ENCODE data around the gene ZFYVE21.

ZFYVE21 gene

DNA sequence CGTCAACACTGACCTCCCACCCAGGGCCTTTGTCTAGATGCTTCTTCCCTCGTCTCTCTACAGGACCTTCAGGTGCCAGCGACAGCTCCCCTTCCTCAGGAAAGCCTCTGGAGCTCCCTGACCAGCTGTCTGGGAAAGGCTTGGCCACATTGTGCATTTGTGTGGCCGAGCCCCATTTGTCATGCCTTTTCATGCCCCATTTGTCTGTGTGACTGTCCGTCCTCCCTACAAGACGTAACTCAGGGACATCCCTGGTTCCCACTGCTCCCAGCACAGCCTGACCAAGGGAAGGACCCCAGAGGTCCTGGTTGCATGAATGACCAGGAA lies 23.8 kb downstream of the ZFYVE21 start:
- DNase-seq: no peak

DNA sequence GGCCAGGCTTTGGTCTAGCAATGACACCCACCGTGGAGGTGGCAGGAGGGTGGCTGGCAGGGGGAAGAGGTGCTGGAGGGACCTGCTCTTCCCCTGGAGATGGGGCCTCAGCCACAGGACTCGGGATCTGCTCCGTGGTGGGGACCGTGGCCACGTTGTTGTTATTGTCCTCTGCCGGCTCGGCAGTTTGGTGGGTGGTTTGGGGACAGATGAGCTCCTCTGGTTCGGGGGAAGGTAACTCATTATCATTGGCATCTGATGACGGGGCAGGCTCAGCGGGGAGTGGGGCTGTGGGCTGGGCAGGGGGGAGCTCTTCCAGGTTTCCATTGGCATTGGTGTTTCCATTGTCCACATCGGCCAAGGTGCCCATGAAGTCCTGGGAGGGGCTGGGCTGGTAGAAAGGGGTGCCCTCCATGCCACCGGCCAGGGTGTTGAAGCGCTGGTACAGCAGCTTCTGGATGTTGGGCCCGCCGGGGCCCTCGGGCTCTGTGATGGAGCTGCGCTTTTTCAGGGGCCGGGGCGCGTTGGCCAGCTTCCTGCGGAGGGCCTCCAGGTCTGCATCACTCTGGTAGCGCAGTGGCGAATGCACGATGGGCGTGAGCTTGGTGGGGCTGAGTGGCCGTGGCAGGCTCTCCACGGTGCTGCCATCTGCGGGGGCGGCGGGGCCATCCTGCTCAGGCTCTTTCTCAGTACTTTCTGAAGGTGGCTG lies 24.3 kb downstream of the ZFYVE21 start:
- no peak for DNase-seq

DNA sequence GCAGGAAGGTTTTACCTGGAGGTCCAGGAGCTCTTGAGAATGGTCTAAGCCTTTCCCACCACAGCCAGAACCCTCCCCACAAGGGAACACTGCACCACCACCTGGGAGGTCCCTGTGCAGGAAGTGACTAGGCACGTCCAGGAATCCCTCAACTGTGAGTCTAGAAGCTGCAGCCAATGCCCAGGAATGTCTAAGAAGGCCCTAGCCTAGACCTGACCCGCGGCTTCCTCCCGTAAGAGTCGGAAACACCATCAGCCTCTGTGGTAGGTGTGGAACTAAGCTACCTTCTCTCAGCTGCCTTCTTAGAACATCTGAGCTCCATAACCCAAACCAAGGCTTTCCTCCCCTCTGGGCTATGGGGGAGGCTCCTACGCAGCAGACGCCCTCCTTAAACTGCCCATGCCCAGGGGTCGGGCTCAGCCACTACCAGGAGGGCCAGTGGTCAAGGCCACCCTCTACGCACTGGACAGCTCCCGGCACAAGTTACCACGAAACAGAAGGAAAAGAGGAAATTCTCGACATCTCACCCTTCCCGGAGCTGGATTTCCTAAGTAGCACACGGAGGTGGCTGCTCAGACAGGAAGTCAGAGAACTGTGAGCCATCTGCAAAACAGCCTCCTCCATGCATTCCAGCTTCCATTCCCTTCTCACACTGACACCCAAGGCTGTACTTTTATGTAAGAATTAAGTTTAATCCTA lies 25.5 kb downstream of the ZFYVE21 start:
- DNase-seq: no peak

DNA sequence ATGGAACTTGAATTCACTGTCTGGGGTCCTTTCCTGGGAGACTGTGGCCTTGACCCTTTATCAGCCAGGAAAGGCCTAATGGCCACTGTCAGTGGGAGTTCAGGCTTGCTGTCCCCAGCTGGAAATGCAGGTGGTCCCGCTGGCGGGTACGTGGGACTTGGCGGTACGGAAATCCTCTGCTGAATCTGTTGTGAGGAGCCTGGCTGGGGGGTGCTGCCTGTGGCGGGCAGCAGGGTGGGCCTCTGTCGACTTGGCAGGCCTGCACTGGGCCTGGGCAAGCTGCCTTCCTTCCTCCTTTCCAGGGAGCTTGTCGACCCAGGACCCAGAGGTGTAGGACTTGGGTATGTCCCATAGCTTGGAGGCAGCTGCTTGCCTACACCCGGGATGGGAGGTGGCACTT lies 26.3 kb downstream of the ZFYVE21 start:
- DNase-seq: no peak

DNA sequence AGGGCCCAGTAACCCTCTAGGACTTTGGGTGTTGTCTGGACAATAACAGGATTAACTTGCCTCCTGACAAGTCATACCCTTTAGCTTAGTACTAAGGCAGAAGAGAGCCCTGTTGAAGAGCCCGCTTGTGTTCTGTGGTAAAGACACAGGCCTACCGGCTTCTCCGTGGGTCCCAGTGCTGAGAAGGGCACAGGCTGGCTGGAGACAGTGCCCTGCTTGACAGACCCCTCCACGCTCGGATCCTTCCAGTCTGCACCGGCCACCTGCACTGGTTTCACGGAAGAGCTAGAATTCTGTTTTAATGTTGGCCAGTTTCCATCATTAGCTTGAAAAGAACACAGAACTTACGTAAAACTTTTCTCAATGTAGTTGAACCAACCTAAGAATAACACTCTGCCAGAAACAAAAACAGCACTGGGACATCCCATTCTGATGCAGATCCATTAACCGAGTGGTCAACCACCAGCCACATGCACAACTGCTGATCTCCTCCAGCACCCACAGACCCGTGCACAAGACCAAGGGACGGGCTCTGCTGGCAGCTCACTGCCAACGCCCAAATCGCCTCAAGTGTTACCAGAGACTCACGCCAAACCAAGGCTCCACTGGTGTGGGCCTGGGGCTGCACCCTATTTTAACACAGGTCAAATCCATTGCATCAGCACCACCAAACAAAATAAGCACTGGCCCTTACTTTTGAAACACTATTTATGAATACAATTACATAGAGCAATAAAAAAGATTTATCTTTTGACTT lies 27.1 kb downstream of the ZFYVE21 start:
- DNase-seq: no peak

DNA sequence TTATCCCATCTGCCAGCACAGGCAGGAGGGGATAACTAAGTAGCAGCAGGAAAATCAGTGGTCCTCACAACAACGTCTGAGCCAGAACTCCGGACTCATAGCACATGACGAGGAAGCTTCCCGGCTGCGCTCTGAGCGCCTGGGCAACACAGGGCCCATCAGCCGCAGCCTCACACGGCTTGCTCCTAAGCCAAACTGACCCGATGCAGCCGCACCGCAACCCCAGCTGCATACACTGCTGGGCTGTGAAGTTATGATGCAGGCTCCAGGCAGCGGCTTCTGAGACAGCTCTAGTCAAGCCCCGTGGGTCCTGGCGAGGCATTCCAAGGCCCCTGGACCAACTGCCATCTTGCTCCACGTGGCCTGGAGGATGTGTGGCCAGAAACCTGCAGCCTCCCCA lies 28.1 kb downstream of the ZFYVE21 start:
- no peak for DNase-seq

DNA sequence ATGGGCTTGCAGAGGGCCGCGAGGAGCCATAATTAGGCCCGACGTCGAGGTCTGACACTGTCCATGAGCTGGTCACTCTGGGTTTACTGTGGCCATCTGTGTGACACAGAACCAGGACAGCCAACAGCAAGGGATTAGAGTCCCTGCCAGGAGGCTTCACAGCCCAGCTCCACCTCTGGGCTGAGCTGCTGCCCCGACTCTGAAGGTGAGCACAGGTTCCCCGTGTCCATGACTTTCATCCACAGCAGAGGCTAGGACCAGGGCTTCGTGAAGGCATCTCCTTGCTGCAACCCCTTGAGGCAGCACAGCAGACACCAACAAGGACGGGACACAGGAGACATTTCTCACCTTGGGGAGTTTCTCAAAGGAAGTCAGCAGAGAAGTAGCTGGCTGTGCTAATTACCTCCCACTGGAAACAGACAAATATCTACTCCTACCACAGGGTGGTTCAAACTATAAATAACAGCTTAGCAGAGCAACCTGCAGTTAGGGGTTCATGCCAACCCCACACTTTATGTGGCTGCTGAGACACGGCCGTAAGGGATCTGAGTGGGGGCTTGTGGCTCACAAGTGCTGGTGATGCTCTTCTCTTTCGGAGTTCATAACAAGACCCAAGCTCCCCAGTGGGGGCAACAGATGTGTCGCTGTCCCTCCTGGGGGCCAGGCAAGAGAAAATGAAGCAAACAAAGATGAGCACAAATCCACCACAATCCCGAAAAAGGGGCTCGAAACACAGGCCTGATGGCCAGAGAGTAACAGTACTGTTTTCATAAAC lies 29.2 kb downstream of the ZFYVE21 start:
- DNase-seq: no peak

DNA sequence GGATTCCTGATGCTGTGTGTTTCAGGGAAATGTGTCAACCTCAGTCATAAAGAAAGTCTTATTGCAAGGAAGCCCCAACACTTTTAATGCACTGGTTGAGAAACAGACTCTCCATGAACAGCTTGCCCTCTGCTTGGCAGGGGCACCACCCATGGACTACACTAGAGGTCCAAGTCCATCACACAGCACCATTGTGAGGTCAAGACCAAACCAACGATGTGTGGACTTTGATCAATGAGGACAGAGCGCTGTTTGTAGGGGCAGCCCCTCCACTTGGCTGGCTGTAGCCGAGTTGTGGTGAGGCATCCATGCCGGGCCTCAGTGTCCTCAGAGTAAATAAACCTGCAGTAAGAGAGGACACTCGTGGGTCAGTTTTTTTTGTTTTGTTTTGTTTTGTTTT lies 29.8 kb downstream of the ZFYVE21 start:
- no peak for DNase-seq

DNA sequence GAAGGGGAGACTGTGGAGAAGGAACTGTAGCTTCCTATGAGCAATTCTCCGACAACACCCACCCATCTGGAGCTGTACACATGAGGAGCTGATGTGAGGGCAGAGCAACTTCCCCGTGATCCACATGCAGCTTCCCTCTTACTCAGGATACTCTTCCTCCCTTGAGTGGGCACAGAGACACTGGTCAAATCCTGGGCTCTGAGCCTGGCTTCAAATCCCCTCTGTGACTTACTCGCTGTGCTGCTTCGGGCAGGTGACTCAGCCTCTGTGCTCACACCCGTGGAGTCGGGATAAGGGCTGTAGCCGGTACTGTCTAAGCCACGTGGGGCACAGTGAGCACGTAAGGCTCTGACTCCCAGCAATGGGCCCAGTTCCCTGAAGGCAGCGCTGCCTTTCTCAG lies 31.1 kb downstream of the ZFYVE21 start:
- DNase-seq: no peak

DNA sequence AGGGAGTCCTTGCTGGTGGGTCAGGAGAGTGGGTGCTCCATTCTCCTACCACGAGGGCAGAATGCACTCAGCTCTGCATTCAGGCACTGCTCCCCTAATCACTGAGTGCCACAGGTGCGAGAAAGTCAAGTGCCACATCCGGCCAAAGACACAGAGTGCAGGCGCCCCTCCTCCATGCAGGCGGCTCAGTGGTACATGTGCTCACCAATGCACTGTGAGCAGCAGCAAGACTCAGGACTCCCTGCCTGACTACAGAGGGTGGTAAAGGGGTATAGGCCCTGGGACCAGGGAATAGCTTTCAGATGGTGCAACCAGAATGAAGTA lies 32.9 kb downstream of the ZFYVE21 start:
- DNase-seq: peak; percentile 51

DNA sequence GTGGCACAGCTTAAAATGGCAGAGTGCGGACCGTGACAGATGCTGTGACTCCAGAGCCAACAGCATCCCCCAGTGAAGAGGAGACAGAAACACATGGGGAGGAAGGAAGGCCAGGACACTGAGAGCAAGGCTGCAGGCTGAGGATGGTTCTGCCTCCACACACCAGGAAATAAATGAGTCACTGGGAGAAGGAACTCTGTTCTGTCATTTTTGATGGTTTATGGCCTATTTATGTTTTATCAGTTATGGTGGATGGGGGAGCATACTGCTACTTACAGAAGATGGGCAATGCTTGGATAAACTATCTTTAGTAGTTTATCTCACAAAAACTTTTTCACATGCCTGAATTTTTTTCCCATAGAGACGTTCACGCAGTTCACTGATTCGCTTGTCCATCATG lies 33.8 kb downstream of the ZFYVE21 start:
- DNase-seq: no peak

DNA sequence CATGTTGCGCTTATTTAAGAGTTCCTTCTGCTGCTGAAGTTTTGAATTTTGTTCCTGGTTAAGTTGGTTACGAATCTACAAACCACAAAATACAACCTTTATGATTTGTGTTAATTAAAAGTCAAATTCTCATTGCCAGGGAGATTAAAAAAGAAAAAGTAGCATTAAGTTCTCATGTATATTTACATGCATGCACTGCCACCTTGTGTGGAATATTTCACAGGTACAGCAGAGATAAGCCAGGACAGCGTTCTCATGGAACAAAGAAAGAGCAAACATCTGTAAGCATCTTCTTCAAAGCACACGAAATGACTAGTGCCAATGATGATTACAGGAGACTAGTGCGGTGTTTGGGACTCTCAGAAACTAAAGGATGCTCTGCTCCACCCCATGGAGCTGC lies 34.2 kb downstream of the ZFYVE21 start:
- DNase-seq: no peak

DNA sequence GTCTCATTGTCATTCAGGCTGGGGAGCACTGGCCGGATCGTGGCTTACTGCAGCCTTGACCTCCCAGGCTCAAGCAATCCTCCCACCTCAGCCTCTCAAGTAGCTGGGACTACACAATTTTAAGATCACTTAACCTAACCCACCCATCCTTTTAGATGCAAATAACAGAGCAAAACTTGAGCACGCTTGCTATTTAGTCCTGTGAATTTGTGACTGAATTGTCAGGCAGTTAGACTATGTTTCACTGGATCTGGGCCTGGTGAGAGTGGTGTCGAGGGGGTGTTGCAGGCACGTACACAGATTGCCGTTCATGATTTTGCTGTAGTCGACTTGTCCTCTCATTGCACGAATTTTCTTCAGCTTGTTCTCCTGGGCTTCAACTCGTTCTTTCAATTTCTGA lies 38.2 kb downstream of the ZFYVE21 start:
- DNase-seq: no peak

DNA sequence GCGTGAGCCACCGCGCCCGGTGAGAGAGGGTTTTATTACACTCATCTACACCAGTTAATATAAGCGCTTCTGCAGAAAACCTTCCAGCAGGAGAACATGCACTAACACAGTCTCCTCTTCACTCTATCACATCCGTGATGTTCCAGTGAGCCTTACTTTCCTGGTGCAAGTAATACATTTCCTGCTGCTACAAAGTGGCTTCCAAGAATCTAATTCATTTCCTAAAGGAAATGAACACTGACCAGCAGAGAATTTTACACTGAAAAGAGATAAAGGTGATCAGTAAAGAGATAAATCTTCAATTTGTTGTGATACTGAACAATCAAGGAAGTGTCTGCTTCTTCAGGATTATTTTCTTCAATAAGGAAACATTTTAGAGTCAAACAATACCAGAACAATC lies 39.5 kb downstream of the ZFYVE21 start:
- no peak for DNase-seq

DNA sequence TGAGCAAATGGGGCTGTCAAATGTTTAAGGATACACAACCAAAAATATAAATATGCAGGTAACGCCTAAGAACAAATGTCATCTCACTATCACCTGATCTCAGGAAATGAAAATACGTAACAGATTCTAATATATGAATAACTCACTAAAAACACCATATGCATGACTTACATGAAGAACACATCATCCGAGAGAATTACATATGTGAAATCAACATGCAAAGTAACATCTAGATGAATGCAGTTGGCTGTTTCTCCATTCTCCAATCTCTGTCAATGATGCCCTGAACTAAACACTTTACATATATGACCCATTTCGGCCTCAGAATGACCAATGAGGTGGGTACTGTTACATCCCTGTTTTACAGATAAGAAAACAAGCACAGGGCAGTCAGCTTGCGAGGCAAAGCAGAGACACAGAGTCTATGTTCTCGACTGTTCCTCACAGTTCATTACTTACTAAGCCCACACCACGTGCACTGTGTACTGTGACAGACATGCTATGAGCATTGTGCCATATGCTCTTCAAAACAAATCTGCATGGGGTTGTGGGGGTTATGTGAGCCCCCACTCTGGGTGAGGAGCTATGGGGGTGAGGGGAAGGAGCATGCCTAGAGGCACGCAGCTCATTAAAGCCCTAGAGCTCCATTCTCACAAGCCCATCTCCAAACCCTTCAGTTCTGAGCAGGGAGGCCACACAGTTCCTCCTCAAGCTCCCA lies 42.6 kb downstream of the ZFYVE21 start:
- DNase-seq: no peak

DNA sequence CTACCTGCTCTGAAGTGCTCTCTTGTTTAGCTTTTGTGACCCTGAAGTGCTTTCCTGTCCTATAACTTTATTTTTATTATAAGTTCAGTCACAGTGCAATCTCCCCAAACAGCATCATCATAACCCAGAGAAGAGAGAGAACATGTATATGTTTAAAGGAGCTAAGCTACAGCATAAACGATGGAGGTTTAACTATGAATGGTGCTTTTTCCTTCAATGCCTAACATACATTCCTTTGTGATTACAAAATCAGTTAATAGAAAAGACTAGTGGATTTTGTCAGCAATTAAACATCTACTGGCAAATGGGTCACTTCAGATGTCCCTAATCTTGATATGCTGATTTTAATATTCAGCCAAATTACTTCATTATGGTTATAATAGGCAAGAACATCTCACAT lies 46.4 kb downstream of the ZFYVE21 start:
- no peak for DNase-seq

DNA sequence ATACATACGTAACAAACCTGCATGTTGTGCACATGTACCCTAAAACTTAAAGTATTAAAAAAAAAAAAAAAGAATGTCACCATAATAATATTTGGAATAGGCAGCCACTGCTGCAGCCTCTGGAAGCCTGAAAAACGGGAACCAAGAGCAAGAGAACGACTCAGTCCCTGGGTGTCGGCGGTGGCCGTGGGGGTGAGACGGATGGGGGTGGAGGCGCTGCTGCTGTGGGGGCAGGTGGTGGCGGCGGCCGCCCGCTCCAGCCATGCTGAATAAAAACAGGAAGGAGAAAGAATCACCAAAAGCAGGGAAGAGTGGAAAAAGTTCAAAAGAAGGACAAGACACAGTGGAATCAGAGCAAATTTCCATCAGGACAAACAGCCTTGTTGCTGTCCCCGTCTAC lies 46.9 kb downstream of the ZFYVE21 start:
- no peak for DNase-seq

DNA sequence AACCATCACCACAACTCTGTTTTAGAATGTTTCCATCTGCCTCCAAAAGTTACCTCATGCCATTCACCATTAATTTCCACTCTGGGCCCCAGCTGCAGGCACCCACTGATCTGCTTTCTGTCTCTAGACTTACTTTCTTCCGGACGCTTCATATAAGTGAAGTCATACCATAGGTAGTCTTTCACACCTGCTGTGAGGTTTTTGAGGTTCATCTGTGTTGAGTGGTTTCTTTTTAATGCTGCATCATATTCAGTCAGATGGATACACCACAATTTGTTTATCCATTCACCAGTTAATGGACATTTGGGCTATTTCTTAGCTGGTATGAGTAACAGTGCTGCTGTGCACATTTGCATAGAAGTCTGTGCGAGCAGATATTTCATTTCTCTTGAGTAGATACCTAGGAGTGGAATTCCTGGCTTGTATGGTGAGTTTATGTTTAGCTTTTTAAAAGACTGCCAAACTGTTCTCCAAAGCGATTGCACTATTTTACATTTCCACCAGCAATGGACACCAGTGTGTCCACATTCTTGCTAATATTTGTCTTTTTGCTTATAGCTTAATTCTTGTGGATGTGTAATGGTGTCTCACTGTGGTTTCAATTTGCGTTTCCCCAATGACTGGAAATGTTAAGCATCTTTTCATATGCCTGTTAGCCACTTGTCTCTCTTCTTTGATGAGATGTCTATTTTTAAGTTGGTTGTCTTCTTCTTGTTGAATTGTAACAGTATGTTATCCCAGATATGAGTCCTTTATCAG lies 48.3 kb downstream of the ZFYVE21 start:
- DNase-seq: no peak

DNA sequence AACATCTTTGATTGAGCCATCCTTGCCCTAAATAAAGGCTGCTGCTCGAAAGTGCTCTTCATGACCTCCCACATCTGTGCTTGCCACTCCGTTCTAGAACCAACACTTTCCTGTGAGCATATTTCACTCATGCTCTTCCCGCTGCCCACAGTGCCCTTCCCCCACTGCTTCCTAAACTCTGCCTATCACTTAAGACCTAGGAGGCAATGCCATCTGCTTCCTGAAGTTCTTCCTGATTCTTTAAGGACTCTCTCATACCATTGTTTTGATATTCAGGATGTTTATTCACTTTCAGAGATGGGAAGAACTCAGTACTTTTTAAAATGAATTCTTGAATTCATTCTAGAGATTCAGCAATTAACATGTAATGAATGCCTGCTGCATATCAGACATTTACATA lies 49.9 kb downstream of the ZFYVE21 start:
- DNase-seq: no peak

DNA sequence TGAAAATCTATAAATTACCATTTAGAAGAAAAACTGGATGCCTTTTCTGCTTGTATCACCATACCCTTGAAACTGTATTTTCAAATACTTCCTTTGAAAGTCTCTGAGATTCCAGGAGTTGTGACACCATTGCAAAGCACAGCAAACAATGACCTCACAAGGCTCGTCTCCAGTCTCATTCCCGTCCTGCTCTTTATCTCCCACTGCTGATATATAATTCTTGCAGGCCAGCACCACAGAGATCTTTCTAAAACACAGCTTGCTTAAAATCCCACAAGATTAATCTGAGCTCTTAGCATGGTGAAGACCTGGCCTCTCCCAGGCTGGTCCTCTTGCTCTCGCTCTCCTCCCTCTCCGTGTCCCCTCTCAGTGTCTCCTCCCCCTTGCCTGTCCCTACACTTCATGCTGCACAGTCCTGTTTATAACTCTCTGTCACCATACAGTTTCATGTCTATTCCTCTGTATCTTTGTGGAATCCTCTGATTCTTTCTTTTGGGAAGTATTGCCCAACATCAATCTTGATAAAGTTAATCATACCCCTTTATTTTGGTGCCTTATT lies 51.8 kb downstream of the ZFYVE21 start:
- DNase-seq: no peak

DNA sequence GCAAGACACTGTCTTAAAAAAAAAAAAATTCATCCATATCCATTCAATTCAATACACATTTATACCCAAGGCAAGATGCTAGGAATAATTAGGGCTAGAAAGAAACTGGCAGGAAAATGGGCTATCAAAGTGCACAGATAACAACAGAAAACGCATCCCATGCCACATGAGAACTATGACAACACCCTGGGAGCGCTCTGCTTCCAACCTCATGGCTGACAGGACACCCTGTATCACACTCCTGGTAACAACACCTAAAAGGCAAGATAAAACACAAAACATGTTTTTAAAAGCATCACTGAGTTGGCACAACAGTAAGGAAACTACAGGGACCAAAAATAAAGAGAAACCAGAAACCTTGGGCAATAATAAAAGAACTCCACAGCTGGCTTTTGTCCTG lies 54.9 kb downstream of the ZFYVE21 start:
- DNase-seq: no peak

DNA sequence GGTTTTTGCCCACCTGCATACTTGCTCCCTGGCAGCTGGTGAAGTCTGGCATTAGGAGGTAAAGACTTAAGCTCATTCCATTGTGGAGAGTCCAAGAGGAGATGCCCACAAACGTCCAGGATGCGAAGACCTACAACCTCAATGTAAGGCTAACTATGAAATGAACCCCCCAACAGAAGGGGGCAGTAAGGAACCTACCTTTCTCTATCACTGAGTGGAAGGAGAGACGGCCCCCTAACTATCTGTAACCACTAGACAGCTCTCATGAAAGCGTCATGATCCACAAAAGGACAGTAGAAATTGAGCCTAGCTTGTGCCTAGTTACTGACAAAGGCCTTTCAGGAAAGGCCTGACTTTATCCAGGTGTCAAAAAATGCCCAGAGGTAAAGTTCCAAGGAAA lies 55.3 kb downstream of the ZFYVE21 start:
- DNase-seq: no peak

Measured in activated T-cell treated with anti-CD3 and anti-CD28 coated beads, Interleukin-2, amount 50 U/mL, for 1 hour (primary cell).